Ovary (tissue), 9 donors: ENCODE measurements around the gene PLEKHA6. TPM values are rescaled to one million over a fixed set of nuclear protein-coding genes. Genes with fewer than 3 reads are reported as not detected.

Experiments
- DNase-seq, 5 donors: peaks; one replicate each; pipeline ENCODE4 v3.0.0-alpha.2; 2019 to 2020
- H3K27ac ChIP-seq, 2 donors: fragments of 200-600 bp; one replicate each; pipeline versions ENCODE4 v1.5.1 to v1.8.0; 2019 to 2022
- H3K27me3 ChIP-seq: fragments of 200-600 bp; one replicate; pipeline ENCODE4 v1.8.0; 2022
- H3K36me3 ChIP-seq: fragments of 200-600 bp; sonication (generic); one replicate; pipeline ENCODE4 v1.5.1; 2019
- H3K4me1 ChIP-seq: one replicate; pipeline ENCODE4 v1.8.1; 2013; ENCODE audit warnings: mild to moderate bottlenecking, moderate library complexity; ENCODE audit not compliant: insufficient read depth
- H3K4me3 ChIP-seq: fragments of 200-600 bp; sonication (generic); one replicate; pipeline ENCODE4 v1.5.1; 2017
- H3K9me3 ChIP-seq, 2 donors: fragments of 200-600 bp in 1 of 2; sonication (generic) in 1 of 2; one replicate each; pipeline versions ENCODE4 v1.5.1 to v1.8.1; 2013 to 2019; ENCODE audit warnings: mild to moderate bottlenecking in 1 of 2, moderate library complexity in 1 of 2
- CTCF ChIP-seq, 3 donors: fragments of 450-650 bp in 2 of 3; fragments of 200-600 bp in 1 of 3; IDR thresholded peaks; one replicate each; pipeline versions ENCODE4 v1.5.1 to v1.8.0; 2016 to 2022; ENCODE audit warnings: antibody characterized with exemption in 3 of 3, mild to moderate bottlenecking in 1 of 3
- EP300 ChIP-seq: sonication (generic); formaldehyde crosslinking; IDR thresholded peaks from one replicate; pipeline ENCODE4 v1.6.1; 2017; ENCODE audit warnings: antibody characterized with exemption
- POLR2A ChIP-seq: fragments of 450-650 bp; IDR thresholded peaks from one replicate; pipeline ENCODE4 v1.6.1; 2017; ENCODE audit warnings: antibody characterized with exemption, mild to moderate bottlenecking, moderate library complexity
- WGBS, 3 donors: extraction: QIAGEN DNeasy Blood & Tissue Kit in 1 of 3; methylation state at CpG; one replicate each; pipeline versions ENCODE4 v1.1.5 to v1.1.7; 2013 to 2017; 5-methylcytosine and 5-hydroxymethylcytosine counted together
- intact Hi-C, 4 donors: fragments of 100-400 bp; cut with DNase I; formaldehyde crosslinking; loops; one replicate each; pipeline versions ENCODE4 v1.11.0 to v1.15.1; 2022 to 2023
- polyA plus RNA-seq, 2 donors: library from polyadenylated mRNA; stranded (reverse); fragments of 200-250 nt in 1 of 2; fragments of 350-450 nt in 1 of 2; fragmentation: Illumina TruSeq in 1 of 2; extraction: RNeasy Lipid Tissue Mini Kit (QIAGEN cat#74804) in 1 of 2; gene quantifications; one replicate each; pipeline ENCODE4 v1.2.3, GENCODE V29; 2013 to 2014
- total RNA-seq, 7 donors: library from RNA; depleted of rRNA in 2 of 7; stranded (reverse); fragments of >200 nt in 2 of 7; fragmentation: NEBNext Ultra II Directional in 3 of 7; extraction: Animal tissue kit (Norgen Biotek cat#: 25700) in 3 of 7; gene quantifications; one replicate each; pipeline versions ENCODE4 v1.1.0 to v1.2.4, GENCODE V29; 2016 to 2023
- donor health status: DM: no; HTN: no; CAD: no; lungs with moderate emphysema.
- donor health status: DM: no; HTN: no; CAD: no.
- donor health status: Bipolar disorder and iron deficiency.
- donor health status: DM: yes; HTN: yes; CAD: no.
- donor health status: DM: no; HTN: no; CAD: no.
- donor health status: DM: yes; HTN: yes; CAD: no.

The PLEKHA6 gene
- total and polyA plus RNA-seq, 9 donors = 2.3 to 20.5 (median 6.6) TPM

- Histone ChIP-seq H3K36me3 (no peaks in the 10 kb centered on the region), H3K9me3 (no peaks in the 10 kb centered on the region), H3K27ac (no peak overlapping the region), H3K27me3 (no peaks in the 10 kb centered on the region), H3K4me1 (no peaks in the 10 kb centered on the region), H3K4me3 (no peak overlapping the region)
- 82 to 89% (median 86%) methylated on average over 23 of the region's 23 CpGs for WGBS, 3 donors
- intact Hi-C loops = no loop called here
- DNase-seq = no peak
- TF ChIP-seq POLR2A (no peak), CTCF (IDR thresholded peaks at IDR 0.05) (no peak), EP300 (no peak)
Observed at GRCh38 chr1:204357551-204358490, 1.9 kb downstream of the PLEKHA6 start.

- 72 to 82% (median 80%) methylated on average over 4 of the region's 4 CpGs for WGBS, 3 donors
- Histone ChIP-seq H3K4me3 (no peak overlapping the region), H3K27ac (no peak overlapping the region), H3K4me1 (no peaks in the 10 kb centered on the region), H3K9me3 (no peaks in the 10 kb centered on the region), H3K27me3 (no peaks in the 10 kb centered on the region), H3K36me3 (no peaks in the 10 kb centered on the region)
- DNase-seq = no peak
- intact Hi-C loops = no loop called here
- TF ChIP-seq CTCF (IDR thresholded peaks at IDR 0.05) (no peak), EP300 (no peak), POLR2A (no peak)
Observed at GRCh38 chr1:204356997-204357396, 2.7 kb downstream of the PLEKHA6 start.

- TF ChIP-seq EP300 (no peak), CTCF (IDR thresholded peaks at IDR 0.05) (no peak), POLR2A (no peak)
- Histone ChIP-seq H3K27ac (no peak overlapping the region), H3K9me3 (no peaks in the 10 kb centered on the region), H3K27me3 (no peaks in the 10 kb centered on the region), H3K4me3 (no peak overlapping the region), H3K4me1 (peaks cover 3% of the 10 kb centered on the region), H3K36me3 (no peaks in the 10 kb centered on the region)
- intact Hi-C loops = no loop called here
- no peak for DNase-seq
- 61 to 72% (median 65%) methylated on average over 4 of the region's 4 CpGs for WGBS, 3 donors
Observed at GRCh38 chr1:204355913-204356312, 3.8 kb downstream of the PLEKHA6 start.

- Histone ChIP-seq H3K9me3 (no peaks in the 10 kb centered on the region), H3K4me1 (peaks cover 9% of the 10 kb centered on the region), H3K27ac (no peak overlapping the region), H3K4me3 (no peak overlapping the region), H3K27me3 (no peaks in the 10 kb centered on the region), H3K36me3 (no peaks in the 10 kb centered on the region)
- TF ChIP-seq EP300 (no peak), CTCF (IDR thresholded peaks at IDR 0.05) (no peak), POLR2A (no peak)
- no peak for DNase-seq
- intact Hi-C loops = no loop called here
- 78 to 86% (median 83%) methylated on average over 6 of the region's 6 CpGs for WGBS, 3 donors
Observed at GRCh38 chr1:204354579-204354978, 5.2 kb downstream of the PLEKHA6 start.
